ENCODE measurements around the gene NFIX. TPM values are rescaled to one million over a fixed set of nuclear protein-coding genes. Genes with fewer than 3 reads are reported as not detected.

NFIX gene
- total RNA-seq, 3 donors from 2014 or later (not counting 1 experiment from before 2014, with no cell fraction given): 0.61 to 2.1 (median 1.3) TPM

DNA sequence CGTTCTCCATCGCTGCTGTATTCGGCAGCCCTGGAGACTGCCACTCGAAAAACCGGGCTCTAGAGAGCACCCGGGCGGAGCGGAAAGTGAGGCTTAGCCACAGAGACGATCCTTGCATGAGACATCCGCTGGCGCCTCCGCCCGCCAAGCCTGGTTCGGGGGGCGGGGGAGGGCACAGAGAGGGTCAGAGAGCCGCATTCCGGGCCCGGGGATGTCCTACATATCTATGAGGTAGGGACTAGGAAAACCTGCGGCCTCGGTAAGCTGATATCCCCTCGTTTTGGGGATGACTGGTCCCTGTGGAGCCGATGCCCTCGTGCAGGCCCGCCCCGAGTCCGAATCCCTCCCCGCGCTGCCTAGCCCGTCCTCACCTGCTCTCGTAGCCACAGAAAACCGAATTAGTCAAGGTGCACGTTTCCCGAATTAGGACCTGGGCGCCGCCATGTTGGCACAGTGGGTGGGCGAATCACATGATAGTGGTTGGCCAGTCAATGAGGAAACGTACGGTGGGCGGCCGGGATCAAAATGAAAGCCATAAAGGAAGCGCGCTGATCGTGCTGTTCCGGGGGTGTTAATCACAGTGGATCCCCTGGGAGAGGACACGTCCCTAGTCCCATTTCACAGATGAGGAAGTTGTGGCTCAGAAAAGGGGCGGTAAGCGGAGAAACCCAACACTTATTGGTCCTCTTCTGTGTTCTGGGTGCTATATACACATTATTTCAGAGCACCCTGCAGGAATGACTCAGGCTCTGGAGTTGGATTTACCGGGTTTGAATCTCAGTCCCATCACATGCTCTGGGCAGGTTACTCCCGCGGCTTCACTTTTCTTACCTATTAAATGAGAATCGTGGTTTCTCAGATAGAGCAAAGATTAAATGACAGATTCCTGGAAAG, 121.3 kb downstream of the NFIX start, which contains the start of gene TRMT1:
Gene TRMT1 (minus strand): TSS at position 459 of the 894 bp plus-strand sequence. CDS start 341 bp downstream, at position 118.
- H3K4me1 Mint-ChIP-seq: peaks cover 38 to 52% of the 10 kb centered on the region in 2 donors
- Histone ChIP-seq H3K36me3 (ENCODE audit: control insufficient read depth, insufficient read depth, low read length) (peaks cover 5% of the 10 kb centered on the region), H3K4me3 (ENCODE audit: low read length) (peak within 1 kb of the TSS; percentile 68), H3K27ac (ENCODE audit: low read length) (peak within 1 kb of the TSS; percentile 41), H3K4me1 (ENCODE audit: control insufficient read depth, insufficient read depth, low read length) (peaks cover 51% of the 10 kb centered on the region), H3K9me3 (ENCODE audit: control insufficient read depth, insufficient read depth, low read length) (no peaks in the 10 kb centered on the region), H3K27me3 (ENCODE audit: control insufficient read depth, insufficient read depth, low read length) (no peaks in the 10 kb centered on the region)
- TF ChIP-seq, protein P1, sequence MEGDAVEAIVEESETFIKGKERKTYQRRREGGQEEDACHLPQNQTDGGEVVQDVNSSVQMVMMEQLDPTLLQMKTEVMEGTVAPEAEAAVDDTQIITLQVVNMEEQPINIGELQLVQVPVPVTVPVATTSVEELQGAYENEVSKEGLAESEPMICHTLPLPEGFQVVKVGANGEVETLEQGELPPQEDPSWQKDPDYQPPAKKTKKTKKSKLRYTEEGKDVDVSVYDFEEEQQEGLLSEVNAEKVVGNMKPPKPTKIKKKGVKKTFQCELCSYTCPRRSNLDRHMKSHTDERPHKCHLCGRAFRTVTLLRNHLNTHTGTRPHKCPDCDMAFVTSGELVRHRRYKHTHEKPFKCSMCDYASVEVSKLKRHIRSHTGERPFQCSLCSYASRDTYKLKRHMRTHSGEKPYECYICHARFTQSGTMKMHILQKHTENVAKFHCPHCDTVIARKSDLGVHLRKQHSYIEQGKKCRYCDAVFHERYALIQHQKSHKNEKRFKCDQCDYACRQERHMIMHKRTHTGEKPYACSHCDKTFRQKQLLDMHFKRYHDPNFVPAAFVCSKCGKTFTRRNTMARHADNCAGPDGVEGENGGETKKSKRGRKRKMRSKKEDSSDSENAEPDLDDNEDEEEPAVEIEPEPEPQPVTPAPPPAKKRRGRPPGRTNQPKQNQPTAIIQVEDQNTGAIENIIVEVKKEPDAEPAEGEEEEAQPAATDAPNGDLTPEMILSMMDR (IDR thresholded peaks at IDR 0.05): no peak
- H3K4me3 Mint-ChIP-seq: peak within 1 kb of the TSS; percentile 99
- H3K27me3 Mint-ChIP-seq (ENCODE audit: low read depth in 2 of 2): no peaks in the 10 kb centered on the region
- peak within 1 kb of the TSS; percentile 88 to 93 for H3K27ac Mint-ChIP-seq
- WGBS (ENCODE audit: insufficient coverage): under 1% methylated on average over 51 of the region's 51 CpGs
- intact Hi-C loops (cut with micrococcal nuclease): loop anchor here (1.0 to 2.0 kb wide), 2 partner anchors 14 to 36 kb away; partner anchors contain the start of gene LYL1
- no peaks in the 10 kb centered on the region for H3K9me3 Mint-ChIP-seq
- no peaks in the 10 kb centered on the region for H3K36me3 Mint-ChIP-seq
- peak; percentile 63 to 77 (median 70) for ATAC-seq
- DNase-seq: peak; percentile 85 to 93

DNA sequence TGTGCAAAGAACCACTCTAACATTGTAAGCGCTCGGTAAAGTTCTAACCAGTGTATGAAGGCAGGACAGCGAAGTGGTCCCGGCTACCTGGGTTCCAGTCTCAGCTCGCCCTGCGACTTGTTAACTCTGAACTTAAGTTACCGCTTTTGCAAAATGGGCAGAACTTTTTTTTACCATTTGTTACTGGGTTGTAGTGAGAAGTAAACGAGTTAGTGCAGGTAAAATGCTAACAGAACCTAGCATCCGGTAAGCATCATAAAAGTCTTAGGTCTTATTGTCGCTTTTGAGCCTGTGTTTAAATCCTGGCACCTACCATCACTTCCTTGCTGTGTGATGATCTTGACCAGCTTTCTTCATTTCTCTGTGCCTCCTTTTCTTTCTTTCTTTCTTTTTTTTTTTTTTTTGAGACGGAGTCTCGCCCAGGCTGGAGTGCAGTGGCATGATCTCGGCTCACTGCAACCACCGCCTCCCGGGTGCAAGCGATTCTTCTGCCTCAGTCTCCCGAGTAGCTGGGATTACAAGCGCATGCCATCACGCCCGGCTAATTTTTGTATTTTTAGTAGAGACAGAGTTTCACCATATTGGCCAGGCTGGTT, 122.0 kb downstream of the NFIX start:
- Histone ChIP-seq H3K27me3 (ENCODE audit: control insufficient read depth, insufficient read depth, low read length) (no peaks in the 10 kb centered on the region), H3K4me3 (ENCODE audit: low read length) (peak overlapping the region; percentile 68), H3K4me1 (ENCODE audit: control insufficient read depth, insufficient read depth, low read length) (peaks cover 58% of the 10 kb centered on the region), H3K9me3 (ENCODE audit: control insufficient read depth, insufficient read depth, low read length) (no peaks in the 10 kb centered on the region), H3K36me3 (ENCODE audit: control insufficient read depth, insufficient read depth, low read length) (peaks cover 5% of the 10 kb centered on the region), H3K27ac (ENCODE audit: low read length) (peak overlapping the region; percentile 41)
- TF ChIP-seq, protein P1 (IDR thresholded peaks at IDR 0.05): no peak
- peak overlapping the region; percentile 99 for H3K4me3 Mint-ChIP-seq
- no peaks in the 10 kb centered on the region for H3K9me3 Mint-ChIP-seq
- peak overlapping the region; percentile 88 to 93 for H3K27ac Mint-ChIP-seq
- H3K4me1 Mint-ChIP-seq: peaks cover 45 to 59% of the 10 kb centered on the region in 2 donors
- peak in 2 of 3 donors; percentile 3 to 9 for ATAC-seq
- H3K27me3 Mint-ChIP-seq (ENCODE audit: low read depth in 2 of 2): no peaks in the 10 kb centered on the region
- H3K36me3 Mint-ChIP-seq: no peaks in the 10 kb centered on the region
- WGBS (ENCODE audit: insufficient coverage): 16% methylated on average over 20 of the region's 20 CpGs
- peak in 1 of 2 donors; percentile 64 for DNase-seq
- intact Hi-C loops (cut with micrococcal nuclease): loop anchor here (2.0 kb wide), 1 partner anchor 14 kb away; the partner anchor contains the start of gene LYL1

DNA sequence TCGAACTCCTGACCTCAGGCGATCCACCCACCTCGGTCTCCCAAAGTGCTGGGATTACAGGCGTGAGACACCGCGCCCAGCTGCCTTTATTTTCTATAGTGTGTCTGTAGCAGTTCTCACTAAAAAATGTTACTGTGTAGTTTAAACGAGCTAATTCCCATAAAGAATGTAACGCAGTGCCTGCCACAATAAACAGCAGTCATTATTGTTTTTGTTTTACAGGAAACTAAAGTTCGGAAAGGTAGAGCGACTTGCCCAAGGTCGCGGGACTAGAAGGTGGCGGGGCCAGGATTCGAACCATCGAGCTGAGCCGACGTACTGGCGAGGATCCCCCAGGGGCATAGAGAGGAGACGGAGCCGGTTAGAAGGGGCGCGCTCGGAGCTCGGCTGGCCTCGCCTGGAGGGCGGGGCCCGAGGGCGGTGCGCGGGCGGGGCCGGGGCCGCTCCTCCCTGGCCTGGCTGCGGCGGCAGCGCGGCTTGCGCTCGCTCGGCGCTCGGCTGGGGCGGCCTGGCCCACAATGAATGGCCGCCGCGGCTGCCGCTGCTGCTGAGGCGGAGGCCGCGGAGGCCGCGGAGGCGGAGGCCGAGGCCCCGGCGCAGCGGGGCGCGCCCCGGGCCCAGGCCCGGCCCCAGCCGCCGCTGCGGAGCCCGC, 122.6 kb downstream of the NFIX start, which contains the start of gene NACC1:
Gene NACC1 (plus strand): TSS at position 493 of the 652 bp plus-strand sequence. CDS start 16,944 bp downstream, outside the sequence.
- intact Hi-C loops (cut with micrococcal nuclease): loop anchor here (2.0 kb wide), 1 partner anchor 15 kb away; the partner anchor contains the start of gene LYL1
- peaks cover 51 to 65% of the 10 kb centered on the region in 2 donors for H3K4me1 Mint-ChIP-seq
- peak within 1 kb of the TSS; percentile 55 for H3K27ac ChIP-seq (ENCODE audit: low read length)
- WGBS (ENCODE audit: insufficient coverage): 3% methylated on average over 65 of the region's 65 CpGs
- H3K27ac Mint-ChIP-seq: peak within 1 kb of the TSS; percentile 88 to 93
- no peaks in the 10 kb centered on the region for H3K27me3 Mint-ChIP-seq (ENCODE audit: low read depth in 2 of 2)
- ATAC-seq: peak; percentile 77 to 92 (median 81)
- H3K36me3 Mint-ChIP-seq: no peaks in the 10 kb centered on the region
- peak; percentile 86 to 92 for DNase-seq
- no peaks in the 10 kb centered on the region for H3K9me3 ChIP-seq (ENCODE audit: control insufficient read depth, insufficient read depth, low read length)
- H3K36me3 ChIP-seq (ENCODE audit: control insufficient read depth, insufficient read depth, low read length): peaks cover 5% of the 10 kb centered on the region
- TF ChIP-seq, protein P1 (IDR thresholded peaks at IDR 0.05): no peak
- H3K4me3 ChIP-seq (ENCODE audit: low read length): peak within 1 kb of the TSS; percentile 74
- peak within 1 kb of the TSS; percentile 99 for H3K4me3 Mint-ChIP-seq
- H3K27me3 ChIP-seq (ENCODE audit: control insufficient read depth, insufficient read depth, low read length): no peaks in the 10 kb centered on the region
- peaks cover 65% of the 10 kb centered on the region for H3K4me1 ChIP-seq (ENCODE audit: control insufficient read depth, insufficient read depth, low read length)
- H3K9me3 Mint-ChIP-seq: no peaks in the 10 kb centered on the region

All from natural killer cell (primary cell).